GM06990 (cell line): Measurements from ENCODE around the gene C22orf39.

Experiments used
- DNase-seq: peaks from one replicate; pipeline ENCODE4 v3.0.0-alpha.2; 2011; ENCODE audit not compliant: insufficient read length; ENCODE audit errors: extremely low read depth
- H3K27me3 ChIP-seq: replicated peaks from 2 replicates; pipeline ENCODE4 v1.6.0; 2011; ENCODE audit warnings: low read length; ENCODE audit not compliant: control insufficient read depth, insufficient read depth
- H3K36me3 ChIP-seq: 2 replicates; pipeline ENCODE4 v1.5.1; 2011; ENCODE audit warnings: low read length; ENCODE audit not compliant: control insufficient read depth, insufficient read depth
- H3K4me3 ChIP-seq: replicated peaks from 2 replicates; pipeline ENCODE4 v1.5.1; 2011; ENCODE audit warnings: low read depth, mild to moderate bottlenecking, control low read depth, low read length
- TF ChIP-seq, protein P1 (sequence below): IDR thresholded peaks from 2 replicates; pipeline ENCODE4 v1.5.1; 2011; ENCODE audit warnings: low read length, control low read depth, mild to moderate bottlenecking, inconsistent platforms; ENCODE audit not compliant: insufficient read depth, poor library complexity, severe bottlenecking

C22orf39 gene

DNA sequence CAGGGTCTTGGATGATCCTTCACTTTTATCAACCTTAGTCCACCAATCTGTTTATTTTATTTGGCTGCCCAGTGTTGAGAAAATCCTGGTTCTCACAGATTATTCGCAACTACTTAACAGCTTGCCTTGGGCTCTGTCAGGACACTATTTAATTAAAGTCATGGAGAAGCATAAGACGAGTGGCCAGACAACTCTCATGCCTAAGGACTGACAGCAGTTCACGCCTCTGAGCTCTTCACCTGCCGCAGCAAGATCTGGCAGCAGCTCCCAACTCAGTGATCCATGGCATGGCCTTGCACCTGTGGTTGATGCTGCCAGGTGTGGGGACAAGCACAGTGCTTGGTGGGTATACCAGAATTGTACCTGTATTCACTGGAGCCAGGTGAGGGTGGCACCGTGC, 53.8 kb downstream of the C22orf39 start:
- DNase-seq = no peak
- H3K36me3 ChIP-seq = peaks cover 40% of the 10 kb centered on the region
- H3K27me3 ChIP-seq = no peaks in the 10 kb centered on the region
- H3K4me3 ChIP-seq = no peak overlapping the region
- TF ChIP-seq, protein P1, sequence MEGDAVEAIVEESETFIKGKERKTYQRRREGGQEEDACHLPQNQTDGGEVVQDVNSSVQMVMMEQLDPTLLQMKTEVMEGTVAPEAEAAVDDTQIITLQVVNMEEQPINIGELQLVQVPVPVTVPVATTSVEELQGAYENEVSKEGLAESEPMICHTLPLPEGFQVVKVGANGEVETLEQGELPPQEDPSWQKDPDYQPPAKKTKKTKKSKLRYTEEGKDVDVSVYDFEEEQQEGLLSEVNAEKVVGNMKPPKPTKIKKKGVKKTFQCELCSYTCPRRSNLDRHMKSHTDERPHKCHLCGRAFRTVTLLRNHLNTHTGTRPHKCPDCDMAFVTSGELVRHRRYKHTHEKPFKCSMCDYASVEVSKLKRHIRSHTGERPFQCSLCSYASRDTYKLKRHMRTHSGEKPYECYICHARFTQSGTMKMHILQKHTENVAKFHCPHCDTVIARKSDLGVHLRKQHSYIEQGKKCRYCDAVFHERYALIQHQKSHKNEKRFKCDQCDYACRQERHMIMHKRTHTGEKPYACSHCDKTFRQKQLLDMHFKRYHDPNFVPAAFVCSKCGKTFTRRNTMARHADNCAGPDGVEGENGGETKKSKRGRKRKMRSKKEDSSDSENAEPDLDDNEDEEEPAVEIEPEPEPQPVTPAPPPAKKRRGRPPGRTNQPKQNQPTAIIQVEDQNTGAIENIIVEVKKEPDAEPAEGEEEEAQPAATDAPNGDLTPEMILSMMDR = no peak
